Liver (tissue), 9 donors: ENCODE results near the gene CDKL2. TPM values are rescaled to one million over a fixed set of nuclear protein-coding genes. Genes with fewer than 3 reads are reported as not detected.

Source experiments
- DNase-seq: peaks from one replicate; pipeline ENCODE4 v3.0.0-alpha.2; 2017; ENCODE audit warnings: low spot score
- H3K27ac ChIP-seq, 2 donors: one replicate each; pipeline ENCODE4 v1.7.0; 2013; ENCODE audit warnings: inconsistent platforms in 2 of 2, low read length in 2 of 2, control low read depth in 1 of 2, low read depth in 1 of 2, mild to moderate bottlenecking in 1 of 2
- H3K27me3 ChIP-seq, 4 donors: one replicate each; pipeline versions ENCODE4 v1.6.1 to v1.7.0; 2013; ENCODE audit warnings: low read length in 3 of 4, inconsistent platforms in 1 of 4, mild to moderate bottlenecking in 1 of 4, moderate library complexity in 1 of 4; ENCODE audit not compliant: control insufficient read depth in 4 of 4, insufficient read depth in 4 of 4
- H3K36me3 ChIP-seq, 4 donors: one replicate each; pipeline versions ENCODE4 v1.6.1 to v1.7.0; 2013; ENCODE audit warnings: low read length in 3 of 4, mild to moderate bottlenecking in 3 of 4, low read depth in 1 of 4, moderate library complexity in 1 of 4; ENCODE audit not compliant: control insufficient read depth in 4 of 4, insufficient read depth in 3 of 4
- H3K4me1 ChIP-seq, 4 donors: one replicate each; pipeline versions ENCODE4 v1.6.1 to v1.7.0; 2013; ENCODE audit warnings: low read length in 3 of 4, mild to moderate bottlenecking in 3 of 4, moderate library complexity in 1 of 4; ENCODE audit not compliant: control insufficient read depth in 4 of 4, insufficient read depth in 4 of 4
- H3K4me3 ChIP-seq, 3 donors: one replicate each; pipeline versions ENCODE4 v1.6.1 to v1.7.0; 2013; ENCODE audit warnings: low read length in 3 of 3, control low read depth in 1 of 3, low read depth in 1 of 3, mild to moderate bottlenecking in 1 of 3
- H3K9ac ChIP-seq, 2 donors: one replicate each; pipeline ENCODE4 v1.7.0; 2013; ENCODE audit warnings: low read length in 2 of 2, mild to moderate bottlenecking in 2 of 2, moderate library complexity in 2 of 2, control low read depth in 1 of 2, low read depth in 1 of 2
- H3K9me3 ChIP-seq, 4 donors: one replicate each; pipeline versions ENCODE4 v1.6.1 to v1.7.0; 2013; ENCODE audit warnings: low read length in 3 of 4; ENCODE audit not compliant: control insufficient read depth in 4 of 4
- EGR1 ChIP-seq, 2 donors: IDR thresholded peaks; 2 replicates each; pipeline ENCODE4 v1.6.1; 2016 to 2018; ENCODE audit warnings: antibody characterized with exemption in 2 of 2, low read depth in 2 of 2
- FOXA1 ChIP-seq: IDR thresholded peaks from 2 replicates; pipeline ENCODE4 v1.6.1; 2016; ENCODE audit warnings: antibody characterized with exemption
- FOXA2 ChIP-seq: IDR thresholded peaks from 2 replicates; pipeline ENCODE4 v1.6.1; 2016; ENCODE audit warnings: antibody characterized with exemption
- GABPA ChIP-seq, 2 donors: IDR thresholded peaks in 1 of 2; conservative IDR thresholded peaks in 1 of 2; 2 replicates each; pipeline ENCODE4 v1.6.1; 2016; ENCODE audit warnings: antibody characterized with exemption in 2 of 2, mild to moderate bottlenecking in 1 of 2, moderate library complexity in 1 of 2
- HNF4A ChIP-seq, 2 donors: conservative IDR thresholded peaks; 2 replicates each; pipeline ENCODE4 v1.6.1; 2016; ENCODE audit warnings: antibody characterized with exemption in 2 of 2, mild to moderate bottlenecking in 2 of 2
- HNF4G ChIP-seq: IDR thresholded peaks from 2 replicates; pipeline ENCODE4 v1.6.1; 2016; ENCODE audit warnings: antibody characterized with exemption
- JUND ChIP-seq, 2 donors: IDR thresholded peaks; 2 replicates each; pipeline ENCODE4 v1.6.1; 2016; ENCODE audit warnings: antibody characterized with exemption in 2 of 2
- NR2F2 ChIP-seq: IDR thresholded peaks from 2 replicates; pipeline ENCODE4 v1.6.1; 2016; ENCODE audit warnings: antibody characterized with exemption
- RAD21 ChIP-seq, 2 donors: IDR thresholded peaks; 2 replicates each; pipeline ENCODE4 v1.6.1; 2016; ENCODE audit warnings: antibody characterized with exemption in 2 of 2, mild to moderate bottlenecking in 2 of 2
- RXRA ChIP-seq, 2 donors: IDR thresholded peaks; 2 replicates each; pipeline ENCODE4 v1.6.1; 2017 to 2018; ENCODE audit warnings: antibody characterized with exemption in 2 of 2, mild to moderate bottlenecking in 1 of 2
- SP1 ChIP-seq: IDR thresholded peaks from 2 replicates; pipeline ENCODE4 v1.6.1; 2018; ENCODE audit warnings: antibody characterized with exemption, mild to moderate bottlenecking
- TAF1 ChIP-seq: conservative IDR thresholded peaks from 2 replicates; pipeline ENCODE4 v1.6.1; 2016; ENCODE audit warnings: antibody characterized with exemption, mild to moderate bottlenecking
- YY1 ChIP-seq: IDR thresholded peaks from 2 replicates; pipeline ENCODE4 v1.6.1; 2016; ENCODE audit warnings: antibody characterized with exemption, mild to moderate bottlenecking
- WGBS: extraction: QIAGEN DNeasy Blood & Tissue Kit; methylation state at CpG from one replicate; pipeline ENCODE4 v1.1.7; 2013; 5-methylcytosine and 5-hydroxymethylcytosine counted together
- polyA plus RNA-seq, 2 donors: library from polyadenylated mRNA; stranded (reverse) in 1 of 2; unstranded in 1 of 2; fragments of 200-250 nt in 1 of 2; fragments of >200 nt in 1 of 2; fragmentation: Nextera tagmentation in 1 of 2; extraction: Ambion mirVana in 1 of 2; gene quantifications; one replicate each; pipeline versions ENCODE4 v1.2.1 to v1.2.3, GENCODE V29; 2013 to 2015
- total RNA-seq, 2 donors: library from RNA; depleted of rRNA; stranded (reverse); fragments of >200 nt; gene quantifications; one replicate each; pipeline ENCODE4 v1.2.3, GENCODE V29; 2014
- TF ChIP-seq, protein P1 (sequence below): IDR thresholded peaks from 2 replicates; pipeline ENCODE4 v1.6.1; 2016; ENCODE audit warnings: antibody characterized with exemption
- TF ChIP-seq, protein P2 (sequence below): IDR thresholded peaks from 2 replicates; pipeline ENCODE4 v1.6.1; 2016; ENCODE audit warnings: antibody characterized with exemption, mild to moderate bottlenecking
- TF ChIP-seq, protein P3 (sequence below): IDR thresholded peaks from 2 replicates; pipeline ENCODE4 v1.6.1; 2016; ENCODE audit warnings: antibody characterized with exemption
- TF ChIP-seq, protein P4 (sequence below): fragments of 150-350 bp; IDR thresholded peaks from 2 replicates; pipeline ENCODE4 v1.5.1; 2017; ENCODE audit warnings: improper control_type of control experiment, low read depth, low read length; ENCODE audit not compliant: missing input control
- TF ChIP-seq, protein P5 (sequence below): IDR thresholded peaks from 2 replicates; pipeline ENCODE4 v1.6.1; 2016; ENCODE audit warnings: antibody characterized with exemption
- donor health status: healthy.
- donor health status: healthy.
- donor health status: healthy.
- donor health status: healthy.
- donor health status: healthy.

The CDKL2 gene
- total and polyA plus RNA-seq, 4 donors, result 0.02 to 0.14 (median 0.08) TPM; not detected in 1

DNA sequence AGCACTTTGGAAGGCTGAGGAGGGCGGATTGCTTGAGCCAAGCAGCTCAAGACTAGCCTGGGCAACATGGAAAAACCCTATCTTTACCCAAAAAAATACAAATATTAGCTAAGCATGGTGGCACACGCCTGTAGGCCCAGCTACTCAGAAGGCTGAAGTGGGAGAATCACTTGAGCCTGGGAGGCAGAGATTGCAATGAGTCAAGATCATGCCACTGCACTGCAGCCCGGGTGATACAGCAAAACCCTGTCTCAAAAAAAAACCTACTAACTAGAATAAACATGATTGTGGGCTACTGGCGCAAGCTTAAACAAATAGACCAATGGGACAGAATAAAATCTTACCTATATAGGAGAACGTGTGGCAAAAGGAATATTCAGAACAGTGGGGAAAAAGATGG, 7.3 kb downstream of the CDKL2 start:
- H3K27ac ChIP-seq, result no peak overlapping the region
- no peak for TF ChIP-seq JUND (IDR thresholded peaks at IDR 0.05)
- H3K9me3 ChIP-seq, result no peaks in the 10 kb centered on the region
- H3K9ac ChIP-seq, result no peak overlapping the region
- no peak for DNase-seq
- no peaks in the 10 kb centered on the region for H3K36me3 ChIP-seq
- H3K4me3 ChIP-seq, result no peak overlapping the region
- H3K27me3 ChIP-seq, result no peaks in the 10 kb centered on the region
- H3K4me1 ChIP-seq, result no peaks in the 10 kb centered on the region
- 92% methylated on average over 5 of the region's 5 CpGs for WGBS

DNA sequence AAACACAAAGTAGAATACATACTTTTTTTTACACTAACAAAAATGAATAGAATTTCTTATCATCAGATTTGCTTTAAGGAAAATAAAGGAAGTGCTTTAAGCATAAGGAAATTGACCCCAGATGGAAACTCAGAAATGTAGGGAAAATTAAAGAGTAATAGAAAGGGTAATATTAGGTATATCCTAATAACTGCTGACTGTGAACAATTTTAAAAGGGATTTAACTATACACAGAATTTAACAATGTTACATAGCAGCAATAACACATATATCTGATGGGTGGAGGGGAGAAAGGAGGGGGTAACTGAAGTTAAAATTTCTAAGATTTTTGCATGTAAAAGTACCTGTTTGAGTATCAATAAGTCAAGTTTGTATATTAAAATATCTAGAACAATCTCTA, 8.6 kb downstream of the CDKL2 start:
- no peak overlapping the region for H3K4me3 ChIP-seq
- H3K4me1 ChIP-seq, result no peaks in the 10 kb centered on the region
- H3K27ac ChIP-seq, result no peak overlapping the region
- H3K27me3 ChIP-seq, result no peaks in the 10 kb centered on the region
- no peak for DNase-seq
- H3K36me3 ChIP-seq, result no peaks in the 10 kb centered on the region
- no peak overlapping the region for H3K9ac ChIP-seq
- no peaks in the 10 kb centered on the region for H3K9me3 ChIP-seq
- TF ChIP-seq EGR1 (IDR thresholded peaks at IDR 0.05; ENCODE audit: low read depth in 2 of 2) (no peak), NR2F2 (no peak), FOXA2 (no peak), RAD21 (IDR thresholded peaks at IDR 0.05) (no peak), RXRA (IDR thresholded peaks at IDR 0.05) (no peak), GABPA (IDR thresholded peaks at IDR 0.05 in 1 of 2, conservative IDR thresholded peaks at IDR 0.05 in 1 of 2) (no peak)

DNA sequence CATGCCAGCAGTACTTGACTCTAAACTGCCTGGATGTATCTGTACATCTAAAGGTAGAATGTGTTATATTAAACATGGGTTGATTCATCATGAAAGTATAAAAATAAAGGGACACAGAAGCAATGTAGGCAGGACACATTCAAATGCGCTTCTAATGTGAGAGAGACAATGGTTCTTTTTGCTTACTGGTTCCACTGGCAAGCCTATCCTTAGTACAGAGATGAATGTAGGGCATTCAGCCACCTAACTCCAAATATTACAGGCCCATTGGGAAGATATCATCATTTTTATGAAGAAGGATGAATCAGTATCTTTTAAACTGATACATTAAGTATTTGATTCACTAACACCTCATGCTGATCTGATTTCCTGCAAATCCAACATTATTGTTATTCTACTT, 18.0 kb downstream of the CDKL2 start:
- no peaks in the 10 kb centered on the region for H3K4me1 ChIP-seq
- 99% methylated on average over 1 of the region's 1 CpG for WGBS
- H3K4me3 ChIP-seq, result no peak overlapping the region
- H3K9ac ChIP-seq, result no peak overlapping the region
- H3K27ac ChIP-seq, result no peak overlapping the region
- TF ChIP-seq, protein P1, sequence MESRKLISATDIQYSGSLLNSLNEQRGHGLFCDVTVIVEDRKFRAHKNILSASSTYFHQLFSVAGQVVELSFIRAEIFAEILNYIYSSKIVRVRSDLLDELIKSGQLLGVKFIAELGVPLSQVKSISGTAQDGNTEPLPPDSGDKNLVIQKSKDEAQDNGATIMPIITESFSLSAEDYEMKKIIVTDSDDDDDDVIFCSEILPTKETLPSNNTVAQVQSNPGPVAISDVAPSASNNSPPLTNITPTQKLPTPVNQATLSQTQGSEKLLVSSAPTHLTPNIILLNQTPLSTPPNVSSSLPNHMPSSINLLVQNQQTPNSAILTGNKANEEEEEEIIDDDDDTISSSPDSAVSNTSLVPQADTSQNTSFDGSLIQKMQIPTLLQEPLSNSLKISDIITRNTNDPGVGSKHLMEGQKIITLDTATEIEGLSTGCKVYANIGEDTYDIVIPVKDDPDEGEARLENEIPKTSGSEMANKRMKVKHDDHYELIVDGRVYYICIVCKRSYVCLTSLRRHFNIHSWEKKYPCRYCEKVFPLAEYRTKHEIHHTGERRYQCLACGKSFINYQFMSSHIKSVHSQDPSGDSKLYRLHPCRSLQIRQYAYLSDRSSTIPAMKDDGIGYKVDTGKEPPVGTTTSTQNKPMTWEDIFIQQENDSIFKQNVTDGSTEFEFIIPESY, result no peak
- TF ChIP-seq YY1, result no peak
- TF ChIP-seq HNF4G, result no peak
- no peak for TF ChIP-seq FOXA1
- TF ChIP-seq HNF4A (conservative IDR thresholded peaks at IDR 0.05), result no peak
- TF ChIP-seq, protein P2, sequence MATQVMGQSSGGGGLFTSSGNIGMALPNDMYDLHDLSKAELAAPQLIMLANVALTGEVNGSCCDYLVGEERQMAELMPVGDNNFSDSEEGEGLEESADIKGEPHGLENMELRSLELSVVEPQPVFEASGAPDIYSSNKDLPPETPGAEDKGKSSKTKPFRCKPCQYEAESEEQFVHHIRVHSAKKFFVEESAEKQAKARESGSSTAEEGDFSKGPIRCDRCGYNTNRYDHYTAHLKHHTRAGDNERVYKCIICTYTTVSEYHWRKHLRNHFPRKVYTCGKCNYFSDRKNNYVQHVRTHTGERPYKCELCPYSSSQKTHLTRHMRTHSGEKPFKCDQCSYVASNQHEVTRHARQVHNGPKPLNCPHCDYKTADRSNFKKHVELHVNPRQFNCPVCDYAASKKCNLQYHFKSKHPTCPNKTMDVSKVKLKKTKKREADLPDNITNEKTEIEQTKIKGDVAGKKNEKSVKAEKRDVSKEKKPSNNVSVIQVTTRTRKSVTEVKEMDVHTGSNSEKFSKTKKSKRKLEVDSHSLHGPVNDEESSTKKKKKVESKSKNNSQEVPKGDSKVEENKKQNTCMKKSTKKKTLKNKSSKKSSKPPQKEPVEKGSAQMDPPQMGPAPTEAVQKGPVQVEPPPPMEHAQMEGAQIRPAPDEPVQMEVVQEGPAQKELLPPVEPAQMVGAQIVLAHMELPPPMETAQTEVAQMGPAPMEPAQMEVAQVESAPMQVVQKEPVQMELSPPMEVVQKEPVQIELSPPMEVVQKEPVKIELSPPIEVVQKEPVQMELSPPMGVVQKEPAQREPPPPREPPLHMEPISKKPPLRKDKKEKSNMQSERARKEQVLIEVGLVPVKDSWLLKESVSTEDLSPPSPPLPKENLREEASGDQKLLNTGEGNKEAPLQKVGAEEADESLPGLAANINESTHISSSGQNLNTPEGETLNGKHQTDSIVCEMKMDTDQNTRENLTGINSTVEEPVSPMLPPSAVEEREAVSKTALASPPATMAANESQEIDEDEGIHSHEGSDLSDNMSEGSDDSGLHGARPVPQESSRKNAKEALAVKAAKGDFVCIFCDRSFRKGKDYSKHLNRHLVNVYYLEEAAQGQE, result no peak
- no peak for TF ChIP-seq GABPA (IDR thresholded peaks at IDR 0.05 in 1 of 2, conservative IDR thresholded peaks at IDR 0.05 in 1 of 2)
- no peak for TF ChIP-seq SP1
- no peak for TF ChIP-seq EGR1 (IDR thresholded peaks at IDR 0.05; ENCODE audit: low read depth in 2 of 2)
- TF ChIP-seq, protein P3, sequence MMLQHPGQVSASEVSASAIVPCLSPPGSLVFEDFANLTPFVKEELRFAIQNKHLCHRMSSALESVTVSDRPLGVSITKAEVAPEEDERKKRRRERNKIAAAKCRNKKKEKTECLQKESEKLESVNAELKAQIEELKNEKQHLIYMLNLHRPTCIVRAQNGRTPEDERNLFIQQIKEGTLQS, result no peak
- no peak for TF ChIP-seq RAD21 (IDR thresholded peaks at IDR 0.05)
- no peak for TF ChIP-seq RXRA (IDR thresholded peaks at IDR 0.05)
- TF ChIP-seq JUND (IDR thresholded peaks at IDR 0.05), result no peak
- no peak for TF ChIP-seq TAF1
- TF ChIP-seq, protein P4, sequence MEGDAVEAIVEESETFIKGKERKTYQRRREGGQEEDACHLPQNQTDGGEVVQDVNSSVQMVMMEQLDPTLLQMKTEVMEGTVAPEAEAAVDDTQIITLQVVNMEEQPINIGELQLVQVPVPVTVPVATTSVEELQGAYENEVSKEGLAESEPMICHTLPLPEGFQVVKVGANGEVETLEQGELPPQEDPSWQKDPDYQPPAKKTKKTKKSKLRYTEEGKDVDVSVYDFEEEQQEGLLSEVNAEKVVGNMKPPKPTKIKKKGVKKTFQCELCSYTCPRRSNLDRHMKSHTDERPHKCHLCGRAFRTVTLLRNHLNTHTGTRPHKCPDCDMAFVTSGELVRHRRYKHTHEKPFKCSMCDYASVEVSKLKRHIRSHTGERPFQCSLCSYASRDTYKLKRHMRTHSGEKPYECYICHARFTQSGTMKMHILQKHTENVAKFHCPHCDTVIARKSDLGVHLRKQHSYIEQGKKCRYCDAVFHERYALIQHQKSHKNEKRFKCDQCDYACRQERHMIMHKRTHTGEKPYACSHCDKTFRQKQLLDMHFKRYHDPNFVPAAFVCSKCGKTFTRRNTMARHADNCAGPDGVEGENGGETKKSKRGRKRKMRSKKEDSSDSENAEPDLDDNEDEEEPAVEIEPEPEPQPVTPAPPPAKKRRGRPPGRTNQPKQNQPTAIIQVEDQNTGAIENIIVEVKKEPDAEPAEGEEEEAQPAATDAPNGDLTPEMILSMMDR, result no peak
- no peak for TF ChIP-seq FOXA2
- TF ChIP-seq, protein P5, sequence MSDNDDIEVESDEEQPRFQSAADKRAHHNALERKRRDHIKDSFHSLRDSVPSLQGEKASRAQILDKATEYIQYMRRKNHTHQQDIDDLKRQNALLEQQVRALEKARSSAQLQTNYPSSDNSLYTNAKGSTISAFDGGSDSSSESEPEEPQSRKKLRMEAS, result no peak
- H3K9me3 ChIP-seq, result no peaks in the 10 kb centered on the region
- DNase-seq, result no peak
- H3K27me3 ChIP-seq, result no peaks in the 10 kb centered on the region
- no peaks in the 10 kb centered on the region for H3K36me3 ChIP-seq
